Skeletal muscle satellite cell (primary cell): ENCODE data around the gene PRDM12.

Experiments used
- H3K27me3 ChIP-seq: 2 replicates; pipeline ENCODE4 v1.7.0; 2013; ENCODE audit warnings: low read length; ENCODE audit not compliant: control insufficient read depth, insufficient read depth
- H3K36me3 ChIP-seq: 2 replicates; pipeline ENCODE4 v1.7.0; 2013; ENCODE audit warnings: mild to moderate bottlenecking, control low read depth, low read length; ENCODE audit not compliant: insufficient read depth
- H3K4me1 ChIP-seq: 2 replicates; pipeline ENCODE4 v1.7.0; 2013; ENCODE audit warnings: low read length; ENCODE audit not compliant: control insufficient read depth, insufficient read depth
- H3K4me2 ChIP-seq: 2 replicates; pipeline ENCODE4 v1.7.0; 2013; ENCODE audit warnings: mild to moderate bottlenecking, low read length
- H3K4me3 ChIP-seq: 2 replicates; pipeline ENCODE4 v1.7.0; 2013; ENCODE audit warnings: low read length
- H3K9ac ChIP-seq: 2 replicates; pipeline ENCODE4 v1.7.0; 2013; ENCODE audit warnings: mild to moderate bottlenecking, low read depth, low read length, moderate library complexity
- H3K9me3 ChIP-seq: replicated peaks from 2 replicates; pipeline ENCODE4 v1.7.0; 2013; ENCODE audit warnings: mild to moderate bottlenecking, control low read depth, low read length

Gene PRDM12

GRCh38 chr9:130698514-130698913 lies 34.1 kb downstream of the PRDM12 start:
- Histone ChIP-seq H3K27me3 (no peaks in the 10 kb centered on the region), H3K36me3 (peaks cover 60% of the 10 kb centered on the region), H3K9ac (no peak overlapping the region), H3K4me2 (no peak overlapping the region), H3K9me3 (no peaks in the 10 kb centered on the region), H3K4me1 (peaks cover 5% of the 10 kb centered on the region), H3K4me3 (no peak overlapping the region)

GRCh38 chr9:130699047-130699446 lies 34.7 kb downstream of the PRDM12 start:
- Histone ChIP-seq H3K4me2 (no peak overlapping the region), H3K9ac (no peak overlapping the region), H3K27me3 (no peaks in the 10 kb centered on the region), H3K9me3 (no peaks in the 10 kb centered on the region), H3K4me3 (no peak overlapping the region), H3K36me3 (peaks cover 65% of the 10 kb centered on the region), H3K4me1 (peaks cover 5% of the 10 kb centered on the region)

GRCh38 chr9:130701059-130702022 lies 36.9 kb downstream of the PRDM12 start:
- no peak overlapping the region for H3K4me2 ChIP-seq
- no peak overlapping the region for H3K4me3 ChIP-seq
- H3K9ac ChIP-seq = no peak overlapping the region
- H3K4me1 ChIP-seq = peaks cover 5% of the 10 kb centered on the region
- no peaks in the 10 kb centered on the region for H3K27me3 ChIP-seq
- no peaks in the 10 kb centered on the region for H3K9me3 ChIP-seq
- peaks cover 64% of the 10 kb centered on the region for H3K36me3 ChIP-seq

- Histone ChIP-seq H3K4me2 (no peak overlapping the region), H3K4me3 (no peak overlapping the region), H3K36me3 (peaks cover 46% of the 10 kb centered on the region), H3K27me3 (no peaks in the 10 kb centered on the region), H3K4me1 (no peaks in the 10 kb centered on the region), H3K9me3 (no peaks in the 10 kb centered on the region), H3K9ac (no peak overlapping the region)
Observed at GRCh38 chr9:130703501-130703900, 39.1 kb downstream of the PRDM12 start.

DNA sequence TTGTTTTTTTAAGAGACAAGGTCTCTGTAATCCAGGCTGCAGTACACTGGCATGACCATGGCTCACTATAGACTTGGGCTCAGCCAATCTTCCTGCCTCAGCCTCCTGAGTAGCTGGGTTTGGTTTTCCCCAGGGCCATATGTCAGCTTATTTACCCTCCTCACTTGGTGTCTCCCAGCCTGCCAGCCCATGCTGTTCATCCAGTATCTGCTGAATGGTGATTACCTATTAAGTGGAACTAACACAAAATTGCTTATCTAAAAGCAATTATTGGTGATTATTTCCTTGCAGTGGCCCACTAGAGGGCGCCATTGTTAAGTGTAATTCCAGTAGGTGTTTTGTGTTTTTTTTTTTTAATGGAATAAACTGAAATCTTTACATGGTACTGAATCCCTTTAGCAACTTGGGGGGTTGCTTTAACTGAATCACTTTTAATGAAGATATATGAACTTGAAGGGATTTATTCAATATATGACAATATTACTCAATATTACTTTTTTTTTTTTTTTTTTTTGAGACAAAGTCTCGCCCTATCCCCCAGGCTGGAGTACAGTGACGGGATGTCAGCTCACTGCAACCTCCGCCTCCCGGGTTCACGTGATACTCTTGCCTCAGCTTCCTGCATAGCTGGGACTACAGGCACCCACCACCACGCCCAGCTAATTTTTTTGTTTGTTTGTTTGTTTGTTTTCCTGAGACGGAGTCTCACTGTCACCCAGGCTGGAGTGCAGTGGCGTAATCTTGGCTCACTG lies 43.0 kb downstream of the PRDM12 start:
- no peak overlapping the region for H3K9ac ChIP-seq
- H3K4me2 ChIP-seq = no peak overlapping the region
- H3K4me3 ChIP-seq = no peak overlapping the region
- H3K27me3 ChIP-seq = no peaks in the 10 kb centered on the region
- peaks cover 21% of the 10 kb centered on the region for H3K36me3 ChIP-seq
- no peaks in the 10 kb centered on the region for H3K4me1 ChIP-seq
- H3K9me3 ChIP-seq = no peaks in the 10 kb centered on the region

DNA sequence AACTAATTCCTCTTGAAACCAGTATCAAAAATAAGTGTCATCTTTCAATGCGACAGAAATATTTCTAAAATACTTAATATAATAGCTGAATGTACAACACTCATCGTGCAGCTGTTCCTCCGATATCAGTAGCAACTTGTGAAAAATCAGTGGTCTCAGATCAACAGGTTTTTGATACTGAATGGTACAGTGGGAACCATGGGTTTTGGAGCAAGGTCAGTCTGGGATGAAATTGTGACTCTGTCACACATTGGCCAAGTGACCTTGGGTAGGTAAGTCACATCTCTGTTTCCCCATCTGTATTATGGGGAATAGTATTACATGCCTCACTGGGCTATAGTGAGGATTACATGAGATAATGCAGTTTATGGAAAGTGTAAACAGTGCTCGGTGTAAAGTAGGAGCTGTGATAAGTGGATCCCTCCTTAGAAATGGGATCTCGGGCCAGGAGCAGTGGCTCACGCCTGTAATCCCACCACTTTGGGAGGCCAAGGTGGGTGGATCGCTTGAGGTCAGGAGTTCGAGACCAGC lies 46.5 kb downstream of the PRDM12 start:
- Histone ChIP-seq H3K4me2 (no peak overlapping the region), H3K36me3 (no peaks in the 10 kb centered on the region), H3K9ac (no peak overlapping the region), H3K4me3 (no peak overlapping the region), H3K27me3 (no peaks in the 10 kb centered on the region), H3K9me3 (no peaks in the 10 kb centered on the region), H3K4me1 (peaks cover 15% of the 10 kb centered on the region)

DNA sequence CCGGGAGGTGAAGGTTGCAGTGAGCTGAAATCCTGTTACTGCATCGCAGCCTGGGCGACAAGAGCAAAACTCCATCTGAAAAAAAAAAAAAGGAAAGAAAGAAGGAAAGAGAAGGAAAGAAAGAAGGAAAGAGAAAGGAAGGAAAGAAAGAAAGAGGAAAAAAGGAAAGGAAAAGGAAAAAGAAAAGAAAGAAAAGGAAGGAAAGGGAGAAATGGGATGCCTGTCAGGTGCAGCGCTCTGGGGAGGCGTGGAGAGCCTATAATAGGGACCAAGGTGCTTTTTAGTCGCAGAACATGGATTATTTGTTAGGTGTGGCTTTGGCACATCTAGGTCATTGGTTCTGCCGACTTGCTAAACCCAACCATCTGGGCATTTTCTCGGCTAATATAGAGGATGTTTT lies 47.1 kb downstream of the PRDM12 start:
- no peaks in the 10 kb centered on the region for H3K36me3 ChIP-seq
- H3K27me3 ChIP-seq = no peaks in the 10 kb centered on the region
- H3K4me2 ChIP-seq = no peak overlapping the region
- no peak overlapping the region for H3K4me3 ChIP-seq
- H3K4me1 ChIP-seq = peaks cover 20% of the 10 kb centered on the region
- no peak overlapping the region for H3K9ac ChIP-seq
- no peaks in the 10 kb centered on the region for H3K9me3 ChIP-seq

DNA sequence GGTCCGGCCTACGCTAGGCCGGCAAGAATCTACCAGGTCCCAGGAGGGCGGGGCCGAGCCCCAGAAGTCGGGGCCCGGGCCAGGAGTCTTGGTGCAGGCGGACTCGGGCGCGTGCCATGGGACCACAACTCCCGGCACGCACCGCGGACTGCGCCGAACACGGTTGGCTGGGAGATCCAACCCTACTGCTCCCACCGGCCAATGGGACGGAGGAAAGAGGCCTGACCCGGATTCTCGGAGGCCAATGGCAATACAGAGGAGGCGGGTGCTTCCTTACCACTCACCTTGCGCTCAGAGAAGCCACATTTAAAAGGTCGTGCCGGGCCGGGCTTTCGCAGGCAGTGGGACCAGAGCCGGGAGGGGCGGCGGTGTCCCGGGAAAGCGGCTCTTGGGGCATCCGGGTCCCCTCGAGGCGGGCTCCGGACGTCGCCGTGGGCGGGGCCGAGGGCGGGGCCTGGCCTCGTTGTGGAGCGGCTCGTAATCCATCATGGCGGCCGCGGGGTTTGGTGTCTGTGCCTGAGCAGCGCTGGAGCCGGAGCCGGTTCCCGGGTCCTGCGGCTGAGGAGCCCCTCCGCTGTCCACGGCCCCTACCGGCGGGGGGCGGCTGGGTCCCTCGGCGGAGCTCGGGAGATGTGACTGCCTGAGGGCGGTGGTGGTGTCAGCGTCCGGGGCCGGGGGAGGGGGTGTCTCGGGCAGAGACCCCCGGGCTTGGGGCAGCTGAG lies 48.3 kb downstream of the PRDM12 start:
- Histone ChIP-seq H3K4me1 (peaks cover 20% of the 10 kb centered on the region), H3K4me3 (peak overlapping the region; percentile 94), H3K9ac (peak overlapping the region; percentile 98), H3K9me3 (no peaks in the 10 kb centered on the region), H3K27me3 (no peaks in the 10 kb centered on the region), H3K36me3 (no peaks in the 10 kb centered on the region), H3K4me2 (peak overlapping the region; percentile 86)

GRCh38 chr9:130713286-130713960 lies 49.0 kb downstream of the PRDM12 start:
- Histone ChIP-seq H3K4me2 (peak overlapping the region; percentile 86), H3K27me3 (no peaks in the 10 kb centered on the region), H3K4me3 (peak overlapping the region; percentile 94), H3K36me3 (no peaks in the 10 kb centered on the region), H3K4me1 (peaks cover 20% of the 10 kb centered on the region), H3K9me3 (no peaks in the 10 kb centered on the region), H3K9ac (peak overlapping the region; percentile 98)

- no peaks in the 10 kb centered on the region for H3K36me3 ChIP-seq
- no peaks in the 10 kb centered on the region for H3K9me3 ChIP-seq
- peak overlapping the region; percentile 94 for H3K4me3 ChIP-seq
- peak overlapping the region; percentile 98 for H3K9ac ChIP-seq
- peak overlapping the region; percentile 86 for H3K4me2 ChIP-seq
- peaks cover 20% of the 10 kb centered on the region for H3K4me1 ChIP-seq
- H3K27me3 ChIP-seq = no peaks in the 10 kb centered on the region
Observed at GRCh38 chr9:130714586-130715110, 50.3 kb downstream of the PRDM12 start.
